HG02759 (cell line): ENCODE data around the gene CELF4.
"Not testable (repeated sequence)": the region's sequence is repeated elsewhere in the genome, so short reads cannot be mapped to it uniquely, and the experiment has no call there.

ENCODE experiments used
- ATAC-seq: cut with Tn5 transposase; IDR thresholded peaks from one replicate; pipeline ENCODE4 v1.9.1; 2021; ENCODE audit warnings: mild to moderate bottlenecking, moderate library complexity; ENCODE audit not compliant: unreplicated experiment

Gene CELF4

GRCh38 chr18:37473195-37473840 is 92.3 kb downstream of the CELF4 start:
- no peak for ATAC-seq

- ATAC-seq = no peak
Measured at GRCh38 chr18:37471637-37472036, 94.0 kb downstream of the CELF4 start.

GRCh38 chr18:37470986-37471385 is 94.6 kb downstream of the CELF4 start:
- no peak for ATAC-seq

GRCh38 chr18:37467002-37467662 is 98.5 kb downstream of the CELF4 start:
- no peak for ATAC-seq

GRCh38 chr18:37465958-37466357 is 99.6 kb downstream of the CELF4 start:
- ATAC-seq = no peak

- ATAC-seq = no peak
Measured at GRCh38 chr18:37464257-37464656, 101.3 kb downstream of the CELF4 start.

- ATAC-seq = not testable (repeated sequence)
Measured at GRCh38 chr18:37461329-37461728, 104.3 kb downstream of the CELF4 start.

- ATAC-seq = no peak
Measured at GRCh38 chr18:37460604-37461003, 105.0 kb downstream of the CELF4 start.

GRCh38 chr18:37458697-37459096 is 106.9 kb downstream of the CELF4 start:
- no peak for ATAC-seq

GRCh38 chr18:37457753-37458152 is 107.8 kb downstream of the CELF4 start:
- no peak for ATAC-seq

- ATAC-seq = no peak
Measured at GRCh38 chr18:37457341-37457740, 108.3 kb downstream of the CELF4 start.

- ATAC-seq = no peak
Measured at GRCh38 chr18:37456873-37457272, 108.7 kb downstream of the CELF4 start.

GRCh38 chr18:37456395-37456794 is 109.2 kb downstream of the CELF4 start:
- no peak for ATAC-seq

- ATAC-seq = no peak
Measured at GRCh38 chr18:37453752-37454151, 111.8 kb downstream of the CELF4 start.

GRCh38 chr18:37452682-37453385 is 112.8 kb downstream of the CELF4 start:
- no peak for ATAC-seq

- no peak for ATAC-seq
Measured at GRCh38 chr18:37452015-37452414, 113.6 kb downstream of the CELF4 start.

GRCh38 chr18:37451239-37451825 is 114.3 kb downstream of the CELF4 start:
- ATAC-seq = no peak

- ATAC-seq = no peak
Measured at GRCh38 chr18:37450434-37451132, 115.0 kb downstream of the CELF4 start.

- no peak for ATAC-seq
Measured at GRCh38 chr18:37449618-37450017, 116.0 kb downstream of the CELF4 start.

GRCh38 chr18:37448946-37449345 is 116.7 kb downstream of the CELF4 start:
- no peak for ATAC-seq
